ENCODE measurements around the gene PTPN5.

Gene PTPN5

GRCh38 chr11:18790883-18791206, 753 bp downstream of the PTPN5 start:
- Mint-ChIP-seq H3K4me3 (peak overlapping the region; percentile 55 to 65 (median 65)), H3K27me3 (ENCODE audit: low read depth) (peaks cover 79% of the 10 kb centered on the region), H3K9me3 (no peaks in the 10 kb centered on the region), H3K36me3 (ENCODE audit: low read depth) (no peaks in the 10 kb centered on the region), H3K27ac (no peak overlapping the region), H3K4me1 (no peaks in the 10 kb centered on the region)
- TF ChIP-seq CTCF (IDR thresholded peaks at IDR 0.05; ENCODE audit: unreplicated experiment in 3 of 3), result no peak

GRCh38 chr11:18789942-18790341, 1.7 kb downstream of the PTPN5 start:
- H3K9me3 Mint-ChIP-seq, result no peaks in the 10 kb centered on the region
- peak overlapping the region; percentile 55 to 65 (median 65) for H3K4me3 Mint-ChIP-seq
- no peak for TF ChIP-seq CTCF (IDR thresholded peaks at IDR 0.05; ENCODE audit: unreplicated experiment in 3 of 3)
- H3K36me3 Mint-ChIP-seq (ENCODE audit: low read depth), result no peaks in the 10 kb centered on the region
- no peaks in the 10 kb centered on the region for H3K4me1 Mint-ChIP-seq
- H3K27ac Mint-ChIP-seq, result no peak overlapping the region
- peaks cover 71% of the 10 kb centered on the region for H3K27me3 Mint-ChIP-seq (ENCODE audit: low read depth)

- Mint-ChIP-seq H3K27me3 (ENCODE audit: low read depth) (peaks cover 44% of the 10 kb centered on the region), H3K36me3 (ENCODE audit: low read depth) (no peaks in the 10 kb centered on the region), H3K27ac (no peak overlapping the region), H3K4me3 (no peak overlapping the region), H3K4me1 (no peaks in the 10 kb centered on the region), H3K9me3 (no peaks in the 10 kb centered on the region)
- TF ChIP-seq CTCF (IDR thresholded peaks at IDR 0.05; ENCODE audit: unreplicated experiment in 3 of 3), result no peak
Measured at GRCh38 chr11:18785411-18785810, 6.2 kb downstream of the PTPN5 start.

GRCh38 chr11:18780896-18781295, 10.7 kb downstream of the PTPN5 start:
- Mint-ChIP-seq H3K4me3 (no peak overlapping the region), H3K36me3 (ENCODE audit: low read depth) (no peaks in the 10 kb centered on the region), H3K27ac (no peak overlapping the region), H3K9me3 (no peaks in the 10 kb centered on the region), H3K4me1 (no peaks in the 10 kb centered on the region), H3K27me3 (ENCODE audit: low read depth) (peaks cover 13% of the 10 kb centered on the region)
- TF ChIP-seq CTCF (IDR thresholded peaks at IDR 0.05; ENCODE audit: unreplicated experiment in 3 of 3), result no peak

GRCh38 chr11:18780329-18780728, 11.3 kb downstream of the PTPN5 start:
- Mint-ChIP-seq H3K4me1 (no peaks in the 10 kb centered on the region), H3K27ac (no peak overlapping the region), H3K4me3 (no peak overlapping the region), H3K9me3 (no peaks in the 10 kb centered on the region), H3K36me3 (ENCODE audit: low read depth) (no peaks in the 10 kb centered on the region), H3K27me3 (ENCODE audit: low read depth) (peaks cover 13% of the 10 kb centered on the region)
- no peak for TF ChIP-seq CTCF (IDR thresholded peaks at IDR 0.05; ENCODE audit: unreplicated experiment in 3 of 3)

- no peak overlapping the region for H3K4me3 Mint-ChIP-seq
- H3K36me3 Mint-ChIP-seq (ENCODE audit: low read depth), result no peaks in the 10 kb centered on the region
- peaks cover 5% of the 10 kb centered on the region for H3K4me1 Mint-ChIP-seq
- H3K27ac Mint-ChIP-seq, result no peak overlapping the region
- H3K27me3 Mint-ChIP-seq (ENCODE audit: low read depth), result peaks cover 16% of the 10 kb centered on the region
- TF ChIP-seq CTCF (IDR thresholded peaks at IDR 0.05; ENCODE audit: unreplicated experiment in 3 of 3), result no peak
- H3K9me3 Mint-ChIP-seq, result no peaks in the 10 kb centered on the region
Measured at GRCh38 chr11:18778468-18778867, 13.1 kb downstream of the PTPN5 start.

Measured in nephron (organoid).